SK-N-SH (cell line): ENCODE measurements around the gene KREMEN2. TPM values are rescaled to one million over a fixed set of nuclear protein-coding genes. Genes with fewer than 3 reads are reported as not detected.

ENCODE experiments used
- CTCF ChIA-PET: fragments of 300-600, 350-600 bp; formaldehyde crosslinking; extraction: SDS; loops from one replicate; lab custom pipeline; 2021; lab: Yijun Ruan, JAX
- POLR2A ChIA-PET: fragments of 350-600 bp; sonication (Branson Sonifier 250); formaldehyde crosslinking; extraction: SDS; loops from one replicate; lab custom pipeline; 2020; ENCODE audit warnings: antibody characterized with exemption, inconsistent platforms; lab: Yijun Ruan, JAX
- DNase-seq: peaks from one replicate; pipeline ENCODE4 v3.0.0; 2012
- H2AFZ ChIP-seq: fragments of 200-600 bp; sonication (generic); 2 replicates; pipeline ENCODE4 v1.8.1; 2016; ENCODE audit warnings: antibody characterized with exemption, mild to moderate bottlenecking, low read depth
- H3F3A ChIP-seq: fragments of 200-600 bp; sonication (generic); replicated peaks from 2 replicates; pipeline ENCODE3; 2016; ENCODE audit warnings: antibody characterized with exemption, mild to moderate bottlenecking; ENCODE audit not compliant: insufficient read depth
- H3K27ac ChIP-seq, 2 experiments: fragments of 200-500 bp in 1 of 2; fragments of 200-600 bp in 1 of 2; sonication (Bioruptor generic) in 1 of 2; sonication (generic), shearing (Covaris generic) in 1 of 2; 2 replicates each; pipeline versions ENCODE4 v1.5.1 to v1.6.1; 2014 to 2016; ENCODE audit warnings: low read depth in 2 of 2, inconsistent platforms in 1 of 2, low read length in 1 of 2, mild to moderate bottlenecking in 1 of 2, mixed read lengths in 1 of 2
- H3K27me3 ChIP-seq: fragments of 200-600 bp; sonication (generic), shearing (Covaris generic); 2 replicates; pipeline ENCODE4 v1.6.1; 2016; ENCODE audit warnings: mixed run types; ENCODE audit not compliant: insufficient read depth
- H3K36me3 ChIP-seq, 2 experiments: fragments of 200-500 bp in 1 of 2; fragments of 200-600 bp in 1 of 2; sonication (Bioruptor generic) in 1 of 2; sonication (generic) in 1 of 2; replicated peaks in 1 of 2; 2 replicates each; pipeline versions ENCODE3 to v1.5.1; 2014 to 2016; ENCODE audit warnings: low read length in 1 of 2, mild to moderate bottlenecking in 1 of 2; ENCODE audit not compliant: insufficient read depth in 2 of 2, control insufficient read depth in 1 of 2
- H3K4me1 ChIP-seq, 2 experiments: fragments of 200-500 bp in 1 of 2; fragments of 200-600 bp in 1 of 2; sonication (Bioruptor generic) in 1 of 2; sonication (generic), shearing (Covaris generic) in 1 of 2; 2 replicates each; pipeline versions ENCODE4 v1.5.1 to v1.6.1; 2014 to 2016; ENCODE audit warnings: low read depth in 1 of 2, low read length in 1 of 2, mixed run types in 1 of 2; ENCODE audit not compliant: insufficient read depth in 2 of 2, control insufficient read depth in 1 of 2
- H3K4me2 ChIP-seq: fragments of 200-600 bp; sonication (generic), shearing (Covaris generic); 2 replicates; pipeline ENCODE4 v1.6.1; 2017; ENCODE audit warnings: mixed run types
- H3K4me3 ChIP-seq, 2 experiments: fragments of 200-500 bp in 1 of 2; fragments of 200-600 bp in 1 of 2; sonication (Bioruptor generic) in 1 of 2; sonication (generic), shearing (Covaris generic) in 1 of 2; 2 replicates each; pipeline versions ENCODE4 v1.5.1 to v1.8.1; 2014 to 2016; ENCODE audit warnings: low read depth in 2 of 2, inconsistent platforms in 1 of 2, low read length in 1 of 2, mild to moderate bottlenecking in 1 of 2, mixed read lengths in 1 of 2, moderate library complexity in 1 of 2
- H3K79me2 ChIP-seq: fragments of 200-600 bp; sonication (generic); 2 replicates; pipeline ENCODE4 v1.8.1; 2017; ENCODE audit warnings: mild to moderate bottlenecking; ENCODE audit not compliant: insufficient read depth
- H3K9ac ChIP-seq: fragments of 200-600 bp; sonication (generic); 2 replicates; pipeline ENCODE4 v1.6.1; 2017; ENCODE audit warnings: mixed run types
- H3K9me2 ChIP-seq: fragments of 200-600 bp; sonication (generic); 2 replicates; pipeline ENCODE4 v1.6.1; 2017; ENCODE audit warnings: mixed run types
- H3K9me3 ChIP-seq: fragments of 200-600 bp; sonication (generic); 2 replicates; pipeline ENCODE4 v1.6.1; 2017; ENCODE audit warnings: mixed run types, mild to moderate bottlenecking, moderate library complexity
- H4K20me1 ChIP-seq: fragments of 200-600 bp; sonication (generic); 2 replicates; pipeline ENCODE4 v1.6.1; 2017; ENCODE audit warnings: mild to moderate bottlenecking, mixed run types; ENCODE audit not compliant: insufficient read depth
- EP300 ChIP-seq, 2 experiments: IDR thresholded peaks; 2 replicates each; pipeline versions ENCODE4 v1.4.0 to v1.6.1; 2012; ENCODE audit warnings: borderline replicate concordance in 1 of 2, low read depth in 1 of 2, low read length in 1 of 2
- FOSL2 ChIP-seq: IDR thresholded peaks from 2 replicates; pipeline ENCODE4 v1.4.0; 2012; ENCODE audit warnings: low read depth, mild to moderate bottlenecking, moderate library complexity, borderline replicate concordance
- GABPA ChIP-seq: IDR thresholded peaks from 2 replicates; pipeline ENCODE4 v1.4.0; 2012; ENCODE audit warnings: low read depth, mild to moderate bottlenecking
- GATA2 ChIP-seq: sonication (generic); formaldehyde crosslinking; IDR thresholded peaks from 2 replicates; pipeline ENCODE4 v1.5.0; 2020; ENCODE audit warnings: mild to moderate bottlenecking, missing genetic modification reagents
- IRF3 ChIP-seq: fragments of 150-350 bp; IDR thresholded peaks from 2 replicates; pipeline ENCODE4 v1.6.1; 2016; ENCODE audit warnings: mild to moderate bottlenecking, low read depth, low read length
- MAX ChIP-seq: IDR thresholded peaks from 2 replicates; pipeline ENCODE4 v1.4.0; 2012; ENCODE audit warnings: low read depth
- MEF2A ChIP-seq: IDR thresholded peaks from 2 replicates; pipeline ENCODE4 v1.4.0; 2012; ENCODE audit warnings: low read depth, borderline replicate concordance
- MXI1 ChIP-seq: IDR thresholded peaks from 2 replicates; pipeline ENCODE4 v1.6.1; 2012; ENCODE audit warnings: mild to moderate bottlenecking, low read depth, low read length, improper control_type of control experiment
- REST ChIP-seq: IDR thresholded peaks from 2 replicates; pipeline ENCODE4 v1.6.1; 2012; ENCODE audit warnings: mild to moderate bottlenecking, low read depth, low read length, moderate library complexity
- SIN3A ChIP-seq: IDR thresholded peaks from 2 replicates; pipeline ENCODE4 v1.6.1; 2012; ENCODE audit warnings: low read depth, mild to moderate bottlenecking, low read length, moderate library complexity, borderline replicate concordance
- TCF12 ChIP-seq: IDR thresholded peaks from 2 replicates; pipeline ENCODE4 v1.4.0; 2012
- USF1 ChIP-seq: IDR thresholded peaks from 2 replicates; pipeline ENCODE4 v1.4.0; 2012; ENCODE audit warnings: low read depth, borderline replicate concordance
- ZBTB33 ChIP-seq: IDR thresholded peaks from 2 replicates; pipeline ENCODE4 v1.4.0; 2012; ENCODE audit warnings: low read depth, borderline replicate concordance
- WGBS: methylation state at CpG from one replicate; pipeline ENCODE4 v1.1.6; 2017; ENCODE audit warnings: low lambda C conversion rate; 5-methylcytosine and 5-hydroxymethylcytosine counted together
- polyA plus RNA-seq, 3 experiments: library from polyadenylated mRNA; depleted of rRNA; stranded (reverse); fragments of >200 nt; gene quantifications; 2 replicates each; pipeline ENCODE4 v1.2.3, GENCODE V29; 2012

The KREMEN2 gene
- polyA plus RNA-seq, 1 of the 3 experiments (the other 2 are of a cell fraction), result 0.77 TPM

- no peaks in the 10 kb centered on the region for H3K27me3 ChIP-seq
- no peak overlapping the region for H3K27ac ChIP-seq
- H3K4me2 ChIP-seq, result no peak overlapping the region
- WGBS, result 83% methylated on average over 8 of the region's 13 CpGs
- no peak overlapping the region for H2AFZ ChIP-seq
- H3K9me2 ChIP-seq, result no peaks in the 10 kb centered on the region
- H3K79me2 ChIP-seq, result no peaks in the 10 kb centered on the region
- H3K4me1 ChIP-seq, result no peaks in the 10 kb centered on the region
- no peaks in the 10 kb centered on the region for H4K20me1 ChIP-seq
- no peak for DNase-seq
- TF ChIP-seq EP300 (IDR thresholded peaks at IDR 0.05; ENCODE audit: borderline replicate concordance in 1 of 2, low read depth in 1 of 2, low read length in 1 of 2) (no peak), GATA2 (CRISPR knock-in tag) (no peak), ZBTB33 (no peak), TCF12 (no peak), SIN3A (no peak), FOSL2 (no peak), IRF3 (no peak), USF1 (no peak), MEF2A (no peak), GABPA (no peak), MAX (no peak), MXI1 (no peak), REST (no peak)
- TF ChIP-seq, all 33 proteins: peak for 0
- Histone ChIP-seq H3K4me3 (no peak overlapping the region), H3F3A (no peaks in the 10 kb centered on the region), H3K9me3 (no peaks in the 10 kb centered on the region), H3K36me3 (no peaks in the 10 kb centered on the region), H3K9ac (no peak overlapping the region)
- CTCF ChIA-PET, result interaction anchor here (1.0 to 4.7 kb wide), 3 partner anchors 12 to 62 kb away, joined by 3 to 18 read pairs (median 3); no protein-coding TSS in a partner anchor
- POLR2A ChIA-PET, result no interaction called here
Measured at GRCh38 chr16:2996298-2996697, 32.2 kb downstream of the KREMEN2 start.
